NT2/D1 (cell line): Measurements from ENCODE around the gene TBC1D16.

Experiments
- DNase-seq: peaks from one replicate; pipeline ENCODE4 v3.0.0-alpha.2; 2011; ENCODE audit warnings: low read depth, low spot score
- H3K27me3 ChIP-seq: 2 replicates; pipeline ENCODE4 v1.6.0; 2011; ENCODE audit warnings: mild to moderate bottlenecking; ENCODE audit not compliant: insufficient read length, insufficient read depth
- H3K36me3 ChIP-seq: 2 replicates; pipeline ENCODE4 v1.6.1; 2011; ENCODE audit warnings: mild to moderate bottlenecking, low read length, mixed read lengths; ENCODE audit not compliant: insufficient read depth, insufficient read length
- H3K4me1 ChIP-seq: 2 replicates; pipeline ENCODE4 v1.5.1; 2011; ENCODE audit not compliant: insufficient read depth, insufficient read length
- H3K4me3 ChIP-seq: 2 replicates; pipeline ENCODE4 v1.5.1; 2011; ENCODE audit warnings: low read depth; ENCODE audit not compliant: insufficient read length
- H3K9ac ChIP-seq: 2 replicates; pipeline ENCODE4 v1.6.0; 2011; ENCODE audit warnings: low read depth; ENCODE audit not compliant: insufficient read length
- H3K9me3 ChIP-seq: 2 replicates; pipeline ENCODE4 v1.5.1; 2011; ENCODE audit warnings: mild to moderate bottlenecking, low read length; ENCODE audit not compliant: insufficient read depth
- SUZ12 ChIP-seq: IDR thresholded peaks from 2 replicates; pipeline ENCODE4 v1.6.1; 2011; ENCODE audit not compliant: insufficient read length, insufficient read depth; ENCODE audit errors: extremely low read depth
- YY1 ChIP-seq: IDR thresholded peaks from 2 replicates; pipeline ENCODE4 v1.6.1; 2011; ENCODE audit not compliant: insufficient read length, insufficient read depth
- ZNF274 ChIP-seq: IDR thresholded peaks from 2 replicates; pipeline ENCODE4 v1.6.1; 2011; ENCODE audit warnings: mild to moderate bottlenecking, low read depth, low read length

TBC1D16 gene

GRCh38 chr17:80005360-80006338 is 30.0 kb downstream of the TBC1D16 start:
- Histone ChIP-seq H3K9ac (peak overlapping the region; percentile 32), H3K9me3 (no peaks in the 10 kb centered on the region), H3K4me1 (peaks cover 23% of the 10 kb centered on the region), H3K36me3 (peaks cover 72% of the 10 kb centered on the region), H3K4me3 (peak overlapping the region; percentile 11), H3K27me3 (no peaks in the 10 kb centered on the region)
- no peak for DNase-seq
- TF ChIP-seq YY1 (no peak), SUZ12 (no peak), ZNF274 (no peak)

DNA sequence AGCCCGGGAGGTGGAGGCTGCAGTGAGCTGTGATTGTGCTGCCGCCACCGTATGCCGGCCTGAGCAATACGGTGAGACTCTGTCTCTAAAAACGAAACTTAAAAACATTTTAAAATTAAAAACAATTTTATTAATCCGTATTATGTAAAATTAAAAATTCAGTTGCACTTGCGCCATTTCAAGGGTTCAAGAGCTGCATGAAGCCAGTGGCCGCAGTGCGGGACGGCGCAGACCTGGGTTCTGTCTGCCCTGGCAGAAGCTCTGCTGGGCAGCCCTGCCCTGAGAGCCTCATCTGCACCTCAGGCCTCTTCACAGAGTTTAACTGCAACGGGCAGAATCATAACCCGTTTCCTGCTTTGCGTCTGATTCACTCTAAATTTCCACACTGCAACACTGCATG is 31.7 kb downstream of the TBC1D16 start:
- peaks cover 22% of the 10 kb centered on the region for H3K4me1 ChIP-seq
- TF ChIP-seq SUZ12 (no peak), ZNF274 (no peak), YY1 (no peak)

GRCh38 chr17:80002690-80003490 is 32.8 kb downstream of the TBC1D16 start:
- no peak for TF ChIP-seq SUZ12
- no peak for TF ChIP-seq ZNF274
- TF ChIP-seq YY1, result no peak
- Histone ChIP-seq H3K4me1 (peaks cover 17% of the 10 kb centered on the region), H3K27me3 (no peaks in the 10 kb centered on the region), H3K9me3 (no peaks in the 10 kb centered on the region), H3K9ac (no peak overlapping the region), H3K36me3 (peaks cover 54% of the 10 kb centered on the region), H3K4me3 (no peak overlapping the region)
- DNase-seq, result no peak

More for the DNA sequence above, 31.7 kb downstream of the TBC1D16 start:
- no peaks in the 10 kb centered on the region for H3K9me3 ChIP-seq
- H3K27me3 ChIP-seq, result no peaks in the 10 kb centered on the region
- H3K36me3 ChIP-seq, result peaks cover 61% of the 10 kb centered on the region
- H3K4me3 ChIP-seq, result no peak overlapping the region
- H3K9ac ChIP-seq, result no peak overlapping the region
- no peak for DNase-seq

DNA sequence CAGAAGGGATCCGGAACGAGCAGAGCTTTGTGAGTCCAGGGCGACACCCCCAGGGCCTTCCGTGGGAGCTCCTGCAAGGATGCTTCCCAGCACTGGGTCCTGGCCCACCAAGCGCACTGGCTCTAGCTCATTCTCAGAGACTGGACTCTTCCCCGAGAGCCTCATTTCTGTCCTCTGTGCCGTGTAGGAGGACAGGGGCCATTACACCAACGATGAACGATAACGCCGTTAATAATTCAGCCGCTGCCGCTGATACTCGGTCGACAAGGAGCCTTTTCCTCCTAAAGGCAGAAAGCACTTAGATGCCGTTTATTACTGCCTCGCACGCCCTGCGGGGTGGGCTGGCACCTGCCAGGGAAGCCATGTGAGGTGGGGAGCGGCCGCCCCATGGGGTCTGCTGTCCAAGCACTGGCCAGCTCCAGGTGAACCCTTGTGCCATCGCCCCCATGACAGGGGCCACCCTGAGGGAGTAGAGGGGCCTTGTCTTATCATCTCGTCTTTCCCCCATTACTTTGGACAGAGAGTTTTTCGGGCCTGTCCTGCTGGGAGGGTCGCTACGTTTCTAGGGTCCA is 33.5 kb downstream of the TBC1D16 start:
- Histone ChIP-seq H3K9me3 (no peaks in the 10 kb centered on the region), H3K4me1 (peaks cover 17% of the 10 kb centered on the region), H3K27me3 (no peaks in the 10 kb centered on the region), H3K36me3 (peaks cover 47% of the 10 kb centered on the region), H3K4me3 (no peak overlapping the region), H3K9ac (no peak overlapping the region)
- no peak for DNase-seq
- no peak for TF ChIP-seq ZNF274
- TF ChIP-seq SUZ12, result no peak
- TF ChIP-seq YY1, result no peak

DNA sequence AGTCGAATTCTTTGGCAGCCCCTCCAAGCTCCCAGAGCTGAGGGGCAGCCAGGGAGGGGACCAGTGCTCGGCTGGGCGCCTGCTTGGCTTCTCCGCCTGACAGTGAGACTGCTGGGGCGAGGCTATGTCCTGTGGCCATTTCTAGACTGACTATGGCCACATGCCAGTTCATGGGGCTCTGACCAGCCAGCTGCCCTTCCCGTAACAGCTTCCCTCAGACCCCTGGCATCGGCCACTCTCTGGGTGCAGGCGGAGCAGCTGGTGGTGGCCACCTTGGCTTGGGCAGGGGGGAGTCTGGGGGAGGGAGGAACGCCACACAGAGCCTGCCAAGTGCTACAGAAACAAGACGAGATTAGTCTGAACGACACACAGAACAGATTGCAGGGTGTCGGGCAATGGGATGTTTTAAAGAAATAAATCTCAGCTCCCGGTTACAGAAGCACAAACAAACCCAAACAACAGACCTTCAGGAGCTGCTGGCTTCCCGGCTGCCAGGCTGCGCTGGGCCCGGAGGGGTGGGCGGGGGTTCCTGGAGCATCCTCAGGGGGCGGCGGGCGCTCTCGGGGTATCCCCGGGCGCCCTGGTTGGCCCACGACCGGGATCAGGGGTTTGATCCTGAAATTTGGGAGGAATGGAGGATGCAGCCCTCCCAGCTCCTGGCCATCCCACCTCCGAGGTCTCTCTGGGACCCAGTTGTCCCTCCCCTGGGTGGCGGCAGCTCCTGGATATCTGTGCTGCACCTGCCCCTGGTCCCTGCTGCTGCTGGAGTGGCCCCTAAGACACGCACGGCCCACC is 34.5 kb downstream of the TBC1D16 start:
- H3K27me3 ChIP-seq, result no peaks in the 10 kb centered on the region
- H3K4me3 ChIP-seq, result no peak overlapping the region
- H3K9me3 ChIP-seq, result no peaks in the 10 kb centered on the region
- DNase-seq, result no peak
- TF ChIP-seq YY1, result no peak
- TF ChIP-seq SUZ12, result no peak
- TF ChIP-seq ZNF274, result no peak
- H3K36me3 ChIP-seq, result peaks cover 44% of the 10 kb centered on the region
- peaks cover 14% of the 10 kb centered on the region for H3K4me1 ChIP-seq
- H3K9ac ChIP-seq, result no peak overlapping the region

GRCh38 chr17:80000136-80000535 is 35.5 kb downstream of the TBC1D16 start:
- TF ChIP-seq ZNF274 (no peak), YY1 (no peak), SUZ12 (no peak)

More at GRCh38 chr17:80000136-80000535, 35.5 kb downstream of the TBC1D16 start:
- DNase-seq, result no peak
- no peak overlapping the region for H3K9ac ChIP-seq
- peaks cover 5% of the 10 kb centered on the region for H3K4me1 ChIP-seq
- H3K27me3 ChIP-seq, result no peaks in the 10 kb centered on the region
- no peaks in the 10 kb centered on the region for H3K9me3 ChIP-seq
- H3K36me3 ChIP-seq, result peaks cover 38% of the 10 kb centered on the region
- no peak overlapping the region for H3K4me3 ChIP-seq
